Type B pancreatic cell (in vitro differentiated cells): ENCODE measurements around the gene IL13RA2. TPM values are rescaled to one million over a fixed set of nuclear protein-coding genes. Genes with fewer than 3 reads are reported as not detected.
A peak's percentile ranks its signal among the peaks of the same experiment; 100 is the strongest.

Experiments
- DNase-seq: peaks from one replicate; pipeline ENCODE4 v3.0.0; 2021; ENCODE audit warnings: mixed read lengths; ENCODE audit not compliant: unreplicated experiment; ENCODE audit errors: extremely low spot score
- H3K27ac Mint-ChIP-seq: 2 replicates; pipeline ENCODE4 v1.8.0; 2021; ENCODE audit warnings: mild to moderate bottlenecking, mixed read lengths
- H3K27me3 Mint-ChIP-seq: 2 replicates; pipeline ENCODE4 v1.8.0; 2021; ENCODE audit warnings: mixed read lengths
- H3K36me3 Mint-ChIP-seq: 2 replicates; pipeline ENCODE4 v1.8.0; 2021; ENCODE audit warnings: mixed read lengths
- H3K4me1 Mint-ChIP-seq: one replicate; pipeline ENCODE4 v1.8.0; 2021; ENCODE audit warnings: mixed read lengths; ENCODE audit not compliant: unreplicated experiment
- H3K4me3 Mint-ChIP-seq: 2 replicates; pipeline ENCODE4 v1.8.0; 2021; ENCODE audit warnings: mild to moderate bottlenecking, mixed read lengths
- H3K9me3 Mint-ChIP-seq: 2 replicates; pipeline ENCODE4 v1.8.0; 2021; ENCODE audit warnings: mixed read lengths
- CTCF ChIP-seq: fragments of 200-600 bp; sonication (generic); conservative IDR thresholded peaks from 2 replicates; pipeline ENCODE4 v1.5.0; 2021; ENCODE audit warnings: antibody characterized with exemption, mild to moderate bottlenecking
- total RNA-seq: library from RNA; stranded (reverse); gene quantifications from 2 replicates; pipeline ENCODE4 v1.2.1, GENCODE V29; 2021; ENCODE audit warnings: low replicate concordance

Gene IL13RA2
- total RNA-seq, 1 donor from 2014 or later: 0.43 TPM

DNA sequence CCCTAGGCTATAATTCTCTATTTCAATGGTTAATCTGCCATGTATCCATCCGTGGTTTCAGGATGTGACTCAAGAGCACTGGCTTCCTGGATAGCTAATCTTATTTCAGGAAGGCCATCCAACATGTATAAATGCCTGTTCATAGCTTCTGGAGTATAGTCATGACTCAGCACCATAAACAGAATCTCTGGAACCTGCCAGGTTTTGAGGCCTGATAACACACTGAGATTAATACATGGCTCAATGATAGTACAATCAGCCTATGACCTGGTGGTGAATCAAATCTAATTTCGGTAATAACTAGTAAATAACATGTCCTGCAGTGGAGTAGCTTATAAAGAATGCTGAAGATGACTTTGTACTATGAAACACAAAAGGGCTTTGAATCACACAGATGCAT, 5.7 kb upstream of the IL13RA2 start:
- Mint-ChIP-seq H3K4me3 (no peak overlapping the region), H3K27me3 (no peaks in the 10 kb centered on the region), H3K4me1 (no peaks in the 10 kb centered on the region), H3K27ac (no peak overlapping the region), H3K9me3 (no peaks in the 10 kb centered on the region), H3K36me3 (no peaks in the 10 kb centered on the region)
- no peak for DNase-seq
- no peak for TF ChIP-seq CTCF

DNA sequence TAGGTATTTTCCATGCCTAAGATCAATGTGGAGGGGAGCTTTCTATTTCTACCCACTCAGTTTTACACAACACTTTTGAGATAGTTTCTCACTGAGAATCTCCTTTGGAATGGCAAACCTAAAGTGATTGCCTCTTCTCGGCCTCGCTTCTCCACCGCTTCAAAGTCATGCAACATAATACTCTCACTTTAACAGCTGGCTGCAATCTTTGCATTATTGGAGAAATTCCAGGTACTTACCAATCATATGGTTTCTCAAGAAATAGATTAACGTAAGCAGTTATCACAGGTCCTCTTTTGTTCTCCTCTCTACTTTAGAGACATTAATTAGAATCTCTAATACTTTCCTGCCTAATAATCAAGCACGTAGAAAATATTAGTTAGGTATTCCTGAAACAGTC, 3.7 kb upstream of the IL13RA2 start:
- no peak for DNase-seq
- Mint-ChIP-seq H3K4me1 (no peaks in the 10 kb centered on the region), H3K9me3 (no peaks in the 10 kb centered on the region), H3K36me3 (no peaks in the 10 kb centered on the region), H3K27me3 (no peaks in the 10 kb centered on the region), H3K27ac (no peak overlapping the region), H3K4me3 (no peak overlapping the region)
- no peak for TF ChIP-seq CTCF

DNA sequence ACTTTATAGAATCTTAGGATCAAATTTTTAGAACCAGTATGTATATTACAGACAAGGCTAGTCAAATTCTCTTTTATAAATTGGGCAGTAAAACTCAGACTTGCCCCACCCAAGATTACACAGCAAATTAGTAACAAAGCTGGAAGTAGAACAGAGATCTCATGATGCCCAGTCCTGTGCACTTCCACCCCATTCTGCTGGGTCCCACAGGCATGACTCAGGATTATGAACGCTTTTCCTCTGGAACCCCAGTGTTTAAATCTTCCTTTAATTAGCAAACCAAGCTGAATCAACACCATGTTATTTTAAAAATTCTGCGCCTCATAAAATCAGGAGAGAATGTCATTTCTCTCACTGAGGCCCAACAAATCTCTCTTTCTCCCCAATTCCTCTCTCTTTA, 1.5 kb upstream of the IL13RA2 start:
- no peak for TF ChIP-seq CTCF
- Mint-ChIP-seq H3K9me3 (no peaks in the 10 kb centered on the region), H3K4me1 (no peaks in the 10 kb centered on the region)

DNA sequence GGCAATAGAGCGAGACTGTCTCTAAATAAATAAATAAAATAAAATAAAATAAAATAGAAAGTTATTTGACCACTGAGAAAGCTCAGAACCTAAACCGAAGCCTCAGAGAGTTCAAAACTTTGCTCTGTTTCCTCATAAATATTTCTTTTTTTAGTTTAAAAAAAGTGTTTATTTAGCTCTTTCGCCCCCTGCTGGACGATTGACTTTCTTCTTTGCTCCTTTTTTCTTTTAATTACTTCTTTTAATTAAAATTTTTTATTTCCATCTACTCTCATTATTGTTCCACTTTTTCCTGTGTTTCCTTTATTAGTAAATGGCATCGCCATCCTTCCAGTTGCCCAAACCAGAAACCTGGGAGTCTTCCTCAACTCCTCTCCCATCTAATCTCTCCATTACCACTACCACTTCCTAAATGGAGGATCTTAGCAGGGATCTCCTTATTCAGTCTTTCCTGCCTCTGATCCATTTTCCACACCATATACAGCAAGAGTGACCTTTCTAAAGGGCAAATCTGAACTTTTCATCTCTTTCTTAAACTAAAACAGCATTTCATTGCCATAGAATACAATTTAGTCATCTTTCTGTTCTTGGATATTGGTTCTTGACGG, 728 bp upstream of the IL13RA2 start:
- no peaks in the 10 kb centered on the region for H3K36me3 Mint-ChIP-seq
- no peaks in the 10 kb centered on the region for H3K4me1 Mint-ChIP-seq
- H3K4me3 Mint-ChIP-seq: no peak overlapping the region
- TF ChIP-seq CTCF: peak; percentile 76
- no peaks in the 10 kb centered on the region for H3K27me3 Mint-ChIP-seq
- no peak overlapping the region for H3K27ac Mint-ChIP-seq
- no peaks in the 10 kb centered on the region for H3K9me3 Mint-ChIP-seq
- DNase-seq: no peak

More for the DNA sequence above, 1.5 kb upstream of the IL13RA2 start:
- H3K27ac Mint-ChIP-seq: no peak overlapping the region
- no peak overlapping the region for H3K4me3 Mint-ChIP-seq
- H3K27me3 Mint-ChIP-seq: no peaks in the 10 kb centered on the region
- DNase-seq: no peak
- no peaks in the 10 kb centered on the region for H3K36me3 Mint-ChIP-seq

DNA sequence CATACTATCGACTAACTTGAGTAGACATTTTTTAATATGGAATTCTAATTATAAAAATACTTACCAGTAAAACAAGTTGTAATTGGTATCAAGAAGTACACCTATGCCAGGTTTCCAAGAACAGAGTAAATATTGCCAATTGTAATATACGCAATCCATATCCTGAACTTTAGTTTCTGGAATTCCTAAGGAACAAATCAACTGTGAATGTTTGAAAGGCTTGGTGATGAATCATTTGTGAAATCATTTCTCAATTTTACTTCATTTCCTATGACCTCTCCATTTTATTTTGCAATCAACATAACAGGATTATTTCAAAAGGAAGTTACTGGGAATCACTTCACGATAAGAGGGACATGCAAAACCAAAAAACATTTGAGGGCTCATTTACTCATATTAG, 3.7 kb downstream of the IL13RA2 start:
- no peak overlapping the region for H3K4me3 Mint-ChIP-seq
- H3K36me3 Mint-ChIP-seq: no peaks in the 10 kb centered on the region
- TF ChIP-seq CTCF: no peak
- no peaks in the 10 kb centered on the region for H3K9me3 Mint-ChIP-seq
- no peaks in the 10 kb centered on the region for H3K4me1 Mint-ChIP-seq
- DNase-seq: no peak
- no peak overlapping the region for H3K27ac Mint-ChIP-seq
- H3K27me3 Mint-ChIP-seq: peaks cover 3% of the 10 kb centered on the region

GRCh38 chrX:115011428-115011827, 6.0 kb downstream of the IL13RA2 start:
- no peak for TF ChIP-seq CTCF
- Mint-ChIP-seq H3K27me3 (peaks cover 3% of the 10 kb centered on the region), H3K27ac (no peak overlapping the region), H3K36me3 (no peaks in the 10 kb centered on the region), H3K9me3 (no peaks in the 10 kb centered on the region), H3K4me3 (no peak overlapping the region), H3K4me1 (no peaks in the 10 kb centered on the region)
- no peak for DNase-seq
